Fibroblast of skin of left biceps (primary cell): ENCODE results near the gene RASEF.
A peak's percentile ranks its signal among the peaks of the same experiment; 100 is the strongest.
"Not testable (repeated sequence)": the region's sequence is repeated elsewhere in the genome, so short reads cannot be mapped to it uniquely, and the experiment has no call there.

Experiments used
- DNase-seq, 2 experiments: peaks; one replicate each; pipeline ENCODE4 v3.0.0-alpha.2; 2013; ENCODE audit warnings: low read depth in 2 of 2

Gene RASEF

GRCh38 chr9:83062651-83063527 lies at the start of gene RASEF:
Gene RASEF, minus strand, starts transcription at chr9:83063142. Its CDS starts 275 bp downstream, at chr9:83062867.
- no peak for DNase-seq

- no peak for DNase-seq
Observed at GRCh38 chr9:83111169-83111568, 48.2 kb upstream of the RASEF start.

GRCh38 chr9:83109296-83109695 lies 46.4 kb upstream of the RASEF start:
- no peak for DNase-seq

- DNase-seq = no peak
Observed at GRCh38 chr9:83108208-83108607, 45.3 kb upstream of the RASEF start.

GRCh38 chr9:83106772-83107171 lies 43.8 kb upstream of the RASEF start:
- no peak for DNase-seq

GRCh38 chr9:83106263-83106662 lies 43.3 kb upstream of the RASEF start:
- DNase-seq = no peak

GRCh38 chr9:83097633-83098032 lies 34.7 kb upstream of the RASEF start:
- no peak for DNase-seq

GRCh38 chr9:83093311-83093710 lies 30.4 kb upstream of the RASEF start:
- DNase-seq = not testable (repeated sequence)

GRCh38 chr9:83081846-83082245 lies 18.9 kb upstream of the RASEF start:
- no peak for DNase-seq

GRCh38 chr9:83081010-83081409 lies 18.1 kb upstream of the RASEF start:
- DNase-seq = no peak

GRCh38 chr9:83075932-83076331 lies 13.0 kb upstream of the RASEF start:
- not testable (repeated sequence) for DNase-seq

GRCh38 chr9:83072498-83072897 lies 9.6 kb upstream of the RASEF start:
- not testable (repeated sequence) for DNase-seq

GRCh38 chr9:83071626-83072025 lies 8.7 kb upstream of the RASEF start:
- DNase-seq = no peak

- peak; percentile 63 to 71 for DNase-seq
Observed at GRCh38 chr9:83070261-83070660, 7.3 kb upstream of the RASEF start.

GRCh38 chr9:83069651-83070050 lies 6.7 kb upstream of the RASEF start:
- DNase-seq = no peak

GRCh38 chr9:83068414-83068813 lies 5.5 kb upstream of the RASEF start:
- DNase-seq = no peak

- DNase-seq = no peak
Observed at GRCh38 chr9:83067579-83067978, 4.6 kb upstream of the RASEF start.

GRCh38 chr9:83066771-83067170 lies 3.8 kb upstream of the RASEF start:
- DNase-seq = peak; percentile 62 to 66

GRCh38 chr9:83065233-83065632 lies 2.3 kb upstream of the RASEF start:
- no peak for DNase-seq

- no peak for DNase-seq
Observed at GRCh38 chr9:83061990-83062650, 822 bp downstream of the RASEF start.

GRCh38 chr9:83061036-83061435 lies 1.9 kb downstream of the RASEF start:
- no peak for DNase-seq

- no peak for DNase-seq
Observed at GRCh38 chr9:83060556-83060955, 2.4 kb downstream of the RASEF start.

- DNase-seq = no peak
Observed at GRCh38 chr9:83059417-83059816, 3.5 kb downstream of the RASEF start.
